Left ventricle myocardium inferior (tissue), 1 donor: ENCODE measurements around the gene PARD3. TPM values are rescaled to one million over a fixed set of nuclear protein-coding genes. Genes with fewer than 3 reads are reported as not detected.

Experiments
- DNase-seq: peaks from one replicate; pipeline ENCODE4 v3.0.0-alpha.2; 2020
- H3K27ac ChIP-seq: fragments of 200-600 bp; replicated peaks from 2 replicates; pipeline ENCODE4 v1.8.0; 2021
- H3K27me3 ChIP-seq: fragments of 200-600 bp; 2 replicates; pipeline ENCODE4 v1.8.0; 2021; ENCODE audit warnings: low read depth
- H3K36me3 ChIP-seq: fragments of 200-600 bp; 2 replicates; pipeline ENCODE4 v1.8.0; 2021
- H3K4me1 ChIP-seq: fragments of 200-600 bp; 2 replicates; pipeline ENCODE4 v1.8.0; 2021
- H3K4me3 ChIP-seq: fragments of 200-600 bp; 2 replicates; pipeline ENCODE4 v1.8.0; 2021; ENCODE audit warnings: mild to moderate bottlenecking, moderate library complexity
- H3K9me3 ChIP-seq: fragments of 200-600 bp; replicated peaks from 2 replicates; pipeline ENCODE4 v1.8.0; 2021
- CTCF ChIP-seq: fragments of 200-600 bp; IDR thresholded peaks from 2 replicates; pipeline ENCODE4 v1.8.0; 2021; ENCODE audit warnings: antibody characterized with exemption, mild to moderate bottlenecking, borderline replicate concordance
- intact Hi-C: fragments of 100-400 bp; cut with micrococcal nuclease; formaldehyde crosslinking; loops from one replicate; pipeline ENCODE4 v1.11.0; 2022
- total RNA-seq: library from RNA; stranded (reverse); fragmentation: NEBNext Ultra II Directional; extraction: Animal tissue kit (Norgen Biotek cat#: 25700); gene quantifications from one replicate; pipeline ENCODE4 v1.2.1, GENCODE V29; 2021
- donor health status: DM: no; HTN: yes; CAD: no; lungs with severe emphysema.

Gene PARD3
- total RNA-seq, 1 donor from 2014 or later, result 29.6 TPM

GRCh38 chr10:34698248-34698831 lies 116.8 kb downstream of the PARD3 start:
- no peak for TF ChIP-seq CTCF
- peaks cover 58% of the 10 kb centered on the region for H3K4me1 ChIP-seq
- H3K36me3 ChIP-seq, result no peaks in the 10 kb centered on the region
- intact Hi-C loops, result no loop called here
- no peak for DNase-seq
- H3K27ac ChIP-seq, result no peak overlapping the region
- H3K4me3 ChIP-seq, result no peak overlapping the region
- H3K9me3 ChIP-seq, result no peaks in the 10 kb centered on the region
- no peaks in the 10 kb centered on the region for H3K27me3 ChIP-seq

- no peak overlapping the region for H3K27ac ChIP-seq
- intact Hi-C loops, result no loop called here
- no peak overlapping the region for H3K4me3 ChIP-seq
- peaks cover 51% of the 10 kb centered on the region for H3K4me1 ChIP-seq
- H3K36me3 ChIP-seq, result no peaks in the 10 kb centered on the region
- no peak for DNase-seq
- H3K27me3 ChIP-seq, result no peaks in the 10 kb centered on the region
- H3K9me3 ChIP-seq, result no peaks in the 10 kb centered on the region
- no peak for TF ChIP-seq CTCF
Observed at GRCh38 chr10:34697351-34698247, 117.5 kb downstream of the PARD3 start.

- intact Hi-C loops, result no loop called here
Observed at GRCh38 chr10:34696423-34696822, 118.7 kb downstream of the PARD3 start.

GRCh38 chr10:34690383-34691049 lies 124.6 kb downstream of the PARD3 start:
- no peak for DNase-seq
- peaks cover 24% of the 10 kb centered on the region for H3K4me1 ChIP-seq
- H3K4me3 ChIP-seq, result no peak overlapping the region
- no peak overlapping the region for H3K27ac ChIP-seq
- intact Hi-C loops, result no loop called here
- no peaks in the 10 kb centered on the region for H3K27me3 ChIP-seq
- H3K36me3 ChIP-seq, result no peaks in the 10 kb centered on the region
- TF ChIP-seq CTCF, result no peak
- no peaks in the 10 kb centered on the region for H3K9me3 ChIP-seq

More at GRCh38 chr10:34696423-34696822, 118.7 kb downstream of the PARD3 start:
- H3K4me3 ChIP-seq, result no peak overlapping the region
- no peak for DNase-seq
- H3K27me3 ChIP-seq, result no peaks in the 10 kb centered on the region
- no peak for TF ChIP-seq CTCF
- H3K4me1 ChIP-seq, result peaks cover 42% of the 10 kb centered on the region
- H3K36me3 ChIP-seq, result no peaks in the 10 kb centered on the region
- H3K9me3 ChIP-seq, result no peaks in the 10 kb centered on the region
- no peak overlapping the region for H3K27ac ChIP-seq

- H3K4me3 ChIP-seq, result no peak overlapping the region
- H3K36me3 ChIP-seq, result no peaks in the 10 kb centered on the region
- peak overlapping the region; percentile 42 for H3K27ac ChIP-seq
- intact Hi-C loops, result no loop called here
- no peaks in the 10 kb centered on the region for H3K27me3 ChIP-seq
- no peak for TF ChIP-seq CTCF
- DNase-seq, result no peak
- H3K9me3 ChIP-seq, result no peaks in the 10 kb centered on the region
- peaks cover 24% of the 10 kb centered on the region for H3K4me1 ChIP-seq
Observed at GRCh38 chr10:34689053-34689452, 126.0 kb downstream of the PARD3 start.
